Body of pancreas (tissue), 4 donors: ENCODE measurements around the gene KIF16B.

ENCODE experiments used
- CTCF ChIP-seq, 7 experiments: fragments of 450-650 bp in 4 of 7; fragments of 200-600 bp in 3 of 7; sonication (generic) in 3 of 7; IDR thresholded peaks; one replicate each; pipeline ENCODE4 v1.5.1; 2016 to 2019; ENCODE audit warnings: antibody characterized with exemption in 7 of 7
- POLR2A ChIP-seq, 3 donors: fragments of 450-650 bp; IDR thresholded peaks; one replicate each; pipeline ENCODE4 v1.6.1; 2016; ENCODE audit warnings: antibody characterized with exemption in 3 of 3, mild to moderate bottlenecking in 2 of 3

- TF ChIP-seq CTCF (IDR thresholded peaks at IDR 0.05): no peak
- no peak for TF ChIP-seq POLR2A (IDR thresholded peaks at IDR 0.05)
Measured at GRCh38 chr20:16580620-16581019, 7.4 kb upstream of the KIF16B start.
